HEK293T (cell line): ENCODE measurements around the gene NGEF.

ENCODE experiments used
- BHLHE40 ChIP-seq: fragments of 450-650 bp; IDR thresholded peaks from 2 replicates; pipeline ENCODE4 v1.6.1; 2016; ENCODE audit warnings: mild to moderate bottlenecking, moderate library complexity, borderline replicate concordance
- CTBP1 ChIP-seq: fragments of 450-650 bp; IDR thresholded peaks from 2 replicates; pipeline ENCODE4 v1.6.1; 2016; ENCODE audit warnings: borderline replicate concordance
- ELF4 ChIP-seq: fragments of 450-650 bp; IDR thresholded peaks from 2 replicates; pipeline ENCODE4 v1.6.1; 2017; ENCODE audit warnings: antibody characterized with exemption
- FOXA1 ChIP-seq: fragments of 450-650 bp; IDR thresholded peaks from 2 replicates; pipeline ENCODE4 v1.6.1; 2016; ENCODE audit warnings: mild to moderate bottlenecking
- FOXK2 ChIP-seq: fragments of 450-650 bp; IDR thresholded peaks from 2 replicates; pipeline ENCODE4 v1.6.1; 2016; ENCODE audit warnings: mild to moderate bottlenecking
- FOXM1 ChIP-seq: fragments of 450-650 bp; IDR thresholded peaks from 2 replicates; pipeline ENCODE4 v1.6.1; 2017; ENCODE audit warnings: mild to moderate bottlenecking, borderline replicate concordance
- HDGF ChIP-seq: fragments of 450-650 bp; IDR thresholded peaks from 2 replicates; pipeline ENCODE4 v1.6.1; 2017; ENCODE audit warnings: antibody characterized with exemption, borderline replicate concordance
- L3MBTL2 ChIP-seq: fragments of 450-650 bp; conservative IDR thresholded peaks from 2 replicates; pipeline ENCODE4 v1.6.1; 2016; ENCODE audit warnings: mild to moderate bottlenecking
- NFRKB ChIP-seq: fragments of 450-650 bp; IDR thresholded peaks from 2 replicates; pipeline ENCODE4 v1.6.1; 2016; ENCODE audit warnings: mild to moderate bottlenecking, moderate library complexity
- PKNOX1 ChIP-seq: fragments of 450-650 bp; IDR thresholded peaks from 2 replicates; pipeline ENCODE4 v1.6.1; 2016
- SP1 ChIP-seq: fragments of 450-650 bp; IDR thresholded peaks from 2 replicates; pipeline ENCODE4 v1.6.1; 2017

- TF ChIP-seq SP1: no peak
- TF ChIP-seq HDGF: no peak
- no peak for TF ChIP-seq CTBP1
- TF ChIP-seq PKNOX1: no peak
- TF ChIP-seq BHLHE40: no peak
- no peak for TF ChIP-seq FOXA1
- TF ChIP-seq FOXM1: no peak
- no peak for TF ChIP-seq NFRKB
- no peak for TF ChIP-seq ELF4
- no peak for TF ChIP-seq L3MBTL2
- TF ChIP-seq FOXK2: no peak
Measured at GRCh38 chr2:233042549-233042948, 29.5 kb upstream of the NGEF start.
